Endodermal cell (in vitro differentiated cells): Measurements from ENCODE around the gene LANCL2. TPM values are rescaled to one million over a fixed set of nuclear protein-coding genes. Genes with fewer than 3 reads are reported as not detected.

ENCODE experiments used
- DNase-seq: peaks from one replicate; pipeline ENCODE4 v3.0.0-alpha.2; 2017
- H3K27ac ChIP-seq: 2 replicates; pipeline ENCODE4 v1.5.1; 2013; ENCODE audit warnings: mild to moderate bottlenecking, low read depth, low read length, moderate library complexity
- H3K27me3 ChIP-seq: 2 replicates; pipeline ENCODE4 v1.6.1; 2013; ENCODE audit warnings: mild to moderate bottlenecking, low read length, moderate library complexity; ENCODE audit not compliant: insufficient read depth, control insufficient read depth, poor library complexity, severe bottlenecking
- H3K36me3 ChIP-seq: 2 replicates; pipeline ENCODE4 v1.7.0; 2013; ENCODE audit warnings: mild to moderate bottlenecking, low read length, moderate library complexity; ENCODE audit not compliant: control insufficient read depth, insufficient read depth
- H3K4me1 ChIP-seq: one replicate; pipeline ENCODE4 v1.7.0; 2013; ENCODE audit warnings: low read length; ENCODE audit not compliant: control insufficient read depth, insufficient read depth
- H3K4me3 ChIP-seq: 2 replicates; pipeline ENCODE4 v1.5.1; 2013; ENCODE audit warnings: mild to moderate bottlenecking, low read length, moderate library complexity
- H3K9ac ChIP-seq: 2 replicates; pipeline ENCODE4 v1.6.1; 2013; ENCODE audit warnings: mild to moderate bottlenecking, low read length, moderate library complexity; ENCODE audit not compliant: poor library complexity, severe bottlenecking; ENCODE audit errors: extremely low read depth
- H3K9me3 ChIP-seq: 2 replicates; pipeline ENCODE4 v1.6.1; 2013; ENCODE audit warnings: mild to moderate bottlenecking, low read length, moderate library complexity; ENCODE audit not compliant: control insufficient read depth
- H3K27ac Mint-ChIP-seq: 2 replicates; pipeline ENCODE4 v1.8.0; 2020; ENCODE audit warnings: mixed read lengths
- H3K27me3 Mint-ChIP-seq: 2 replicates; pipeline ENCODE4 v1.8.0; 2021; ENCODE audit warnings: mild to moderate bottlenecking, mixed read lengths; ENCODE audit not compliant: insufficient read depth
- H3K36me3 Mint-ChIP-seq: 2 replicates; pipeline ENCODE4 v1.8.0; 2020; ENCODE audit warnings: low read depth, mixed read lengths
- H3K4me1 Mint-ChIP-seq: 2 replicates; pipeline ENCODE4 v1.8.0; 2020; ENCODE audit warnings: mixed read lengths
- H3K4me3 Mint-ChIP-seq: 2 replicates; pipeline ENCODE4 v1.8.0; 2020; ENCODE audit warnings: mild to moderate bottlenecking, moderate library complexity, mixed read lengths
- H3K9me3 Mint-ChIP-seq: 2 replicates; pipeline ENCODE4 v1.8.0; 2020; ENCODE audit warnings: mild to moderate bottlenecking, mixed read lengths
- WGBS, 2 experiments: methylation state at CpG; one replicate each; pipeline versions ENCODE4 v1.1.5 to v1.1.7; 2013; ENCODE audit warnings: missing lambda C conversion rate in 2 of 2, mixed read lengths in 1 of 2; ENCODE audit not compliant: insufficient coverage in 1 of 2, insufficient read length in 1 of 2; 5-methylcytosine and 5-hydroxymethylcytosine counted together
- total RNA-seq, 2 donors: library from RNA; stranded (reverse); fragmentation: NEBNext Ultra II Directional in 1 of 2; extraction: Animal tissue kit (Norgen Biotek cat#: 25700) in 1 of 2; gene quantifications; 2 replicates in 1 of 2; 3 replicates in 1 of 2; pipeline ENCODE4 v1.2.1, GENCODE V29; 2021
- TF ChIP-seq, protein P1 (sequence below): fragments of 200-600 bp; sonication (generic); conservative IDR thresholded peaks from 2 replicates; pipeline ENCODE4 v1.5.0; 2021; ENCODE audit warnings: antibody characterized with exemption, mild to moderate bottlenecking

The LANCL2 gene
- total RNA-seq, 2 donors from 2014 or later = 9.4 to 17.7 TPM

DNA sequence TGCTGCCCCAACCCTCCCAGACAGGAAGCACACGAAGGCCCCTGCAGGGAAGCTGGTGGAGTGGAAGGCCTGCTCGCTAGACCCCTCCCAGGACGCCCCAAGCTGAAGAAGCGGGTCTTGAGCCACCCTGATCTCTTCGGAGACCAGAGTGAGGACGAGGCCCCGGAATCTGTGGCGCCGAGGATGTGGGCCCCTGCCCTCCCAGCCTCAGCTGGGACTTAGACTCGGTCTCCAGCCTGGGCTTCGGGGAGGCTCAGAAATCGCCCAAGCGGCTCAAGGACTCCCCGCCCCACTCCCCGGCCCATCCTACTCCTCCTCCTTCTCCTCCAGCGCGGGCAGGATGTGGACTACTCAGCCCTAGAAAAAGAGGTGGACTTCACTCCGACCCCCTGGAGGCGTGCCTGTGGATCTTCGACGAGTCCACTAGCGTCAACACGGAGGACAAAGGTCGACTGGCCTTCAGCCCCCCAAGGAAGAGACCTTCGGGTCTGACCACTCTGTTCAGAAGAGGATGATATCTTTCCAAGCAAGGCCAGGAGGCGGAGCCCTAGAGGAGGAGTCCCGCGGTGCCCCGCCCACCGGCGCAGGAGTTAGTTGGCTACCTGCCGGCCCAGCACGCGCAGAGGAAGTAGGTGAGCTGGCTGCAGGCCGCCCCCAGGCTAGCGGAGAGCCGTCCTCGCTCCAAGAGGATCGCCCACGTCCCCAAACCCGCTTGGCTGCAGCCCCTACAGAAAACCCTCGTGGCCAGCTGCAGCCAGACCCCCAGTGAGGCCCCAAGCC, 21.9 kb upstream of the LANCL2 start:
- no peak for DNase-seq
- H3K4me1 Mint-ChIP-seq = no peaks in the 10 kb centered on the region
- peaks cover 8% of the 10 kb centered on the region for H3K9me3 Mint-ChIP-seq
- Histone ChIP-seq H3K36me3 (no peaks in the 10 kb centered on the region), H3K9me3 (no peaks in the 10 kb centered on the region), H3K4me3 (no peak overlapping the region), H3K27me3 (no peaks in the 10 kb centered on the region), H3K9ac (no peak overlapping the region), H3K4me1 (no peaks in the 10 kb centered on the region), H3K27ac (no peak overlapping the region)
- no peak overlapping the region for H3K27ac Mint-ChIP-seq
- 90 to 91% methylated on average over 13 to 42 of the region's 42 CpGs for WGBS, 2 experiments
- H3K36me3 Mint-ChIP-seq = no peaks in the 10 kb centered on the region
- H3K4me3 Mint-ChIP-seq = no peak overlapping the region
- TF ChIP-seq, protein P1, sequence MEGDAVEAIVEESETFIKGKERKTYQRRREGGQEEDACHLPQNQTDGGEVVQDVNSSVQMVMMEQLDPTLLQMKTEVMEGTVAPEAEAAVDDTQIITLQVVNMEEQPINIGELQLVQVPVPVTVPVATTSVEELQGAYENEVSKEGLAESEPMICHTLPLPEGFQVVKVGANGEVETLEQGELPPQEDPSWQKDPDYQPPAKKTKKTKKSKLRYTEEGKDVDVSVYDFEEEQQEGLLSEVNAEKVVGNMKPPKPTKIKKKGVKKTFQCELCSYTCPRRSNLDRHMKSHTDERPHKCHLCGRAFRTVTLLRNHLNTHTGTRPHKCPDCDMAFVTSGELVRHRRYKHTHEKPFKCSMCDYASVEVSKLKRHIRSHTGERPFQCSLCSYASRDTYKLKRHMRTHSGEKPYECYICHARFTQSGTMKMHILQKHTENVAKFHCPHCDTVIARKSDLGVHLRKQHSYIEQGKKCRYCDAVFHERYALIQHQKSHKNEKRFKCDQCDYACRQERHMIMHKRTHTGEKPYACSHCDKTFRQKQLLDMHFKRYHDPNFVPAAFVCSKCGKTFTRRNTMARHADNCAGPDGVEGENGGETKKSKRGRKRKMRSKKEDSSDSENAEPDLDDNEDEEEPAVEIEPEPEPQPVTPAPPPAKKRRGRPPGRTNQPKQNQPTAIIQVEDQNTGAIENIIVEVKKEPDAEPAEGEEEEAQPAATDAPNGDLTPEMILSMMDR = no peak
- H3K27me3 Mint-ChIP-seq = peaks cover 14% of the 10 kb centered on the region

DNA sequence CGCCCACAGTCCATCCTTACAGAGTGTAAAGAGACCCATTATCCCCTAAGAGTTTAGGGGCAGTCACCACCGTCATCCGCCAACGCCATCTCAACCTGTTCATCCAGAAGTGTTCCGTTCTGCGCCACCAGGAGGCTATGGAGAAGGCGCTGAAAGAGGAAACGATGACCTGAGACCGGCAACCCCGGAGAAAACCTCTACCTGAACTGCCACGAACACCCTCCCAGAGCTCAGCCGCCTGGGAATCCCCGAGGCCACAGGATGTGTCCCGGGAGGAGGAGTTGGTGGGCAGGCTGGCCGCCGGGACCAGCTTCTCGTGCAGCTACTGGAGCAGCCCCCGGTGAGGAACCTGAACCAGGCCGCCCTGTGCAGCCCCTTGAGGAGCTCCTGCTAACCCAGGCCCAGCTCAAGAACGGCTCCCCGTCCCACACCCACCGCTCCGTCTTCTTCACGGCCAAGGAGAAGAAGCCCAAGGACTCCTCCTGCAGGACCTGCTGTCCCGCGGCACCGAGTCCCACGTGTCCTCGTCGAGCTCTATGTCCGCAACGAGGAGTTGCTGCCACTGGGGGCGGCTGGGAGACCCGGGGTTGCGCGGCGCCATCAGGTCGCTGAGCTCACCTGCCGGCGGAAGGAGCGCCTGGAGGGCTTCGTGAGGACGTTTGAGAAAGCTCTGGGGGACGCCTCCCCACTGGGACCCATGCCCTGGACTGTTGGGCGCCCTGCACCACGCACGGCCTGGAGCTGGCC, 21.1 kb upstream of the LANCL2 start:
- Histone ChIP-seq H3K4me1 (no peaks in the 10 kb centered on the region), H3K27ac (no peak overlapping the region), H3K9me3 (no peaks in the 10 kb centered on the region), H3K9ac (no peak overlapping the region), H3K4me3 (no peak overlapping the region), H3K27me3 (no peaks in the 10 kb centered on the region), H3K36me3 (no peaks in the 10 kb centered on the region)
- 91 to 95% methylated on average over 37 to 47 of the region's 47 CpGs for WGBS, 2 experiments
- no peak overlapping the region for H3K4me3 Mint-ChIP-seq
- DNase-seq = no peak
- peaks cover 8% of the 10 kb centered on the region for H3K9me3 Mint-ChIP-seq
- H3K4me1 Mint-ChIP-seq = no peaks in the 10 kb centered on the region
- H3K27ac Mint-ChIP-seq = no peak overlapping the region
- peaks cover 14% of the 10 kb centered on the region for H3K27me3 Mint-ChIP-seq
- TF ChIP-seq, protein P1 = no peak
- no peaks in the 10 kb centered on the region for H3K36me3 Mint-ChIP-seq

DNA sequence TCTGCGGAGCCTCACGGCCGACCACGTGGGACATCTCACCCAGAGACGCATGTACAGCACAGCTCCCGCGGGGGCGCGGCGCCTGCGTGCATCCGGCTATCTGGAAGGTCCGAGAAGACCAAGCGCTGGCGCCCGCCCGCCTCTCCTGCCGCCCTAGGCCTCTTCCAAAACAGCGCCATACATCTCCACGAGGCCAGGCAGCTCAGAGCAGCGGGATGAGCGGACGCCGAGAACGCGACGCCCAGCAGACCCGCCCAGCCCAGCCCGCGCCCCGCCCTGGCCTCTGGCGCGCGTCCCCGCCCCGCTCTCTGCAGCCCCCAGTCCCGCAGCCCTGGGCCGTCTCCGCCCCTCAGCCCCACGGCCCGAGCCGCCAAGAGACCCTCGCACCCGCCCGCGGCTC, 20.3 kb upstream of the LANCL2 start:
- no peaks in the 10 kb centered on the region for H3K4me1 ChIP-seq
- Mint-ChIP-seq H3K27ac (no peak overlapping the region), H3K4me1 (peaks cover 5% of the 10 kb centered on the region), H3K4me3 (no peak overlapping the region), H3K27me3 (peaks cover 14% of the 10 kb centered on the region), H3K36me3 (no peaks in the 10 kb centered on the region), H3K9me3 (peaks cover 8% of the 10 kb centered on the region)
- no peaks in the 10 kb centered on the region for H3K9me3 ChIP-seq
- no peak overlapping the region for H3K4me3 ChIP-seq
- DNase-seq = peak; percentile 54
- H3K9ac ChIP-seq = no peak overlapping the region
- H3K27ac ChIP-seq = no peak overlapping the region
- H3K27me3 ChIP-seq = no peaks in the 10 kb centered on the region
- TF ChIP-seq, protein P1 = no peak
- WGBS, 2 experiments = 95 to 100% methylated on average over 3 to 46 of the region's 46 CpGs
- H3K36me3 ChIP-seq = no peaks in the 10 kb centered on the region
